Activated CD4-positive, alpha-beta memory T cell treated with anti-CD3 and anti-CD28 coated beads for 36 hours (primary cell): ENCODE measurements around the gene NAB1. TPM values are rescaled to one million over a fixed set of nuclear protein-coding genes. Genes with fewer than 3 reads are reported as not detected.

Experiments
- CTCF ChIA-PET: fragments of 350-600 bp; sonication (Branson Sonifier 250); formaldehyde crosslinking; loops from one replicate; lab custom pipeline; 2021; ENCODE audit warnings: antibody characterized with exemption, inconsistent platforms; lab: Charles Lee
- POLR2A ChIA-PET: fragments of 350-600 bp; sonication (Branson Sonifier 250); formaldehyde crosslinking; loops from one replicate; lab custom pipeline; 2021; ENCODE audit warnings: antibody characterized with exemption; lab: Charles Lee
- DNase-seq: peaks from one replicate; pipeline ENCODE4 v3.0.0-alpha.2; 2020
- H3K27ac Mint-ChIP-seq: one replicate; pipeline ENCODE4 v1.8.0; 2021; ENCODE audit warnings: mixed read lengths
- H3K27me3 Mint-ChIP-seq: one replicate; pipeline ENCODE4 v1.8.0; 2021; ENCODE audit warnings: mixed read lengths
- H3K36me3 Mint-ChIP-seq: one replicate; pipeline ENCODE4 v1.8.0; 2021; ENCODE audit warnings: mixed read lengths
- H3K4me1 Mint-ChIP-seq: one replicate; pipeline ENCODE4 v1.8.0; 2021; ENCODE audit warnings: low read depth, mixed read lengths
- H3K4me3 Mint-ChIP-seq: one replicate; pipeline ENCODE4 v1.8.0; 2021; ENCODE audit warnings: mild to moderate bottlenecking, mixed read lengths
- H3K9me3 Mint-ChIP-seq: one replicate; pipeline ENCODE4 v1.8.0; 2021; ENCODE audit warnings: mixed read lengths
- intact Hi-C: fragments of 100-400 bp; cut with micrococcal nuclease; formaldehyde crosslinking; loops from one replicate; pipeline ENCODE4 v1.15.1; 2023
- total RNA-seq, 2 experiments: library from RNA; stranded (reverse); gene quantifications; one replicate each; pipeline ENCODE4 v1.2.3, GENCODE V29; 2021

Gene NAB1
- total RNA-seq, 2 experiments from 2014 or later, result 48.7 to 51.5 TPM

GRCh38 chr2:190678444-190679162 is 29.7 kb downstream of the NAB1 start:
- H3K4me1 Mint-ChIP-seq, result peaks cover 77% of the 10 kb centered on the region
- intact Hi-C loops, result loop anchor here (1.0 to 10.0 kb wide), 13 partner anchors 8 to 894 kb away; partner anchors contain the start of genes NAB1, NEMP2, ORMDL1 and PMS1
- no peaks in the 10 kb centered on the region for H3K27me3 Mint-ChIP-seq
- peaks cover 36% of the 10 kb centered on the region for H3K36me3 Mint-ChIP-seq
- peak overlapping the region; percentile 98 for H3K27ac Mint-ChIP-seq
- peak overlapping the region; percentile 61 for H3K4me3 Mint-ChIP-seq
- no peaks in the 10 kb centered on the region for H3K9me3 Mint-ChIP-seq
- ChIA-PET CTCF (interaction anchor here (0.6 to 4.1 kb wide), 11 partner anchors 14 to 334 kb away, joined by 3 to 49 read pairs (median 14); partner anchors contain the start of gene NEMP2), POLR2A (interaction anchor here (0.7 to 9.8 kb wide), 14 partner anchors 15 to 336 kb away, joined by 3 to 110 read pairs (median 7); partner anchors contain the start of genes GLS, NAB1, NEMP2 and STAT1)
- peak; percentile 78 for DNase-seq

- CTCF ChIA-PET, result interaction anchor here (0.7 to 4.1 kb wide), 16 partner anchors 12 to 335 kb away, joined by 3 to 49 read pairs (median 5); partner anchors contain the start of gene NEMP2
- peaks cover 33% of the 10 kb centered on the region for H3K36me3 Mint-ChIP-seq
- H3K4me1 Mint-ChIP-seq, result peaks cover 72% of the 10 kb centered on the region
- peak overlapping the region; percentile 98 for H3K27ac Mint-ChIP-seq
- POLR2A ChIA-PET, result interaction anchor here (0.9 to 9.8 kb wide), 13 partner anchors 11 to 335 kb away, joined by 3 to 110 read pairs (median 7); partner anchors contain the start of genes GLS, NAB1, NEMP2 and STAT1
- H3K9me3 Mint-ChIP-seq, result no peaks in the 10 kb centered on the region
- H3K27me3 Mint-ChIP-seq, result no peaks in the 10 kb centered on the region
- peak overlapping the region; percentile 61 for H3K4me3 Mint-ChIP-seq
- intact Hi-C loops, result loop anchor here (1.0 to 10.0 kb wide), 3 partner anchors 85 to 895 kb away; partner anchors contain the start of genes ORMDL1 and PMS1
- no peak for DNase-seq
Observed at GRCh38 chr2:190679391-190679790, 30.5 kb downstream of the NAB1 start.

GRCh38 chr2:190679813-190680591 is 31.1 kb downstream of the NAB1 start:
- no peaks in the 10 kb centered on the region for H3K27me3 Mint-ChIP-seq

GRCh38 chr2:190682168-190682567 is 33.3 kb downstream of the NAB1 start:
- Mint-ChIP-seq H3K9me3 (no peaks in the 10 kb centered on the region), H3K27me3 (no peaks in the 10 kb centered on the region), H3K27ac (no peak overlapping the region), H3K36me3 (peaks cover 29% of the 10 kb centered on the region), H3K4me1 (peaks cover 47% of the 10 kb centered on the region), H3K4me3 (no peak overlapping the region)
- ChIA-PET CTCF (interaction anchor here (1.4 to 4.1 kb wide), 2 partner anchors 10 to 46 kb away, joined by 3 to 49 read pairs; no protein-coding TSS in a partner anchor), POLR2A (interaction anchor here (9.8 kb wide), 1 partner anchor 30 kb away, joined by 110 read pairs; the partner anchor contains the start of gene NAB1)
- intact Hi-C loops, result no loop called here
- DNase-seq, result no peak

More at GRCh38 chr2:190679813-190680591, 31.1 kb downstream of the NAB1 start:
- DNase-seq, result peak; percentile 80
- intact Hi-C loops, result loop anchor here (1.0 to 10.0 kb wide), 5 partner anchors 44 to 895 kb away; partner anchors contain the start of genes ORMDL1 and PMS1
- H3K4me3 Mint-ChIP-seq, result peak overlapping the region; percentile 61
- peaks cover 30% of the 10 kb centered on the region for H3K36me3 Mint-ChIP-seq
- ChIA-PET POLR2A (interaction anchor here (0.6 to 9.8 kb wide), 9 partner anchors 10 to 164 kb away, joined by 4 to 110 read pairs (median 11); partner anchors contain the start of genes NAB1 and NEMP2), CTCF (interaction anchor here (0.5 to 4.1 kb wide), 21 partner anchors 8 to 336 kb away, joined by 3 to 49 read pairs (median 3); partner anchors contain the start of gene NEMP2)
- H3K27ac Mint-ChIP-seq, result peak overlapping the region; percentile 98
- H3K4me1 Mint-ChIP-seq, result peaks cover 66% of the 10 kb centered on the region
- H3K9me3 Mint-ChIP-seq, result no peaks in the 10 kb centered on the region

- Mint-ChIP-seq H3K9me3 (no peaks in the 10 kb centered on the region), H3K36me3 (peaks cover 33% of the 10 kb centered on the region), H3K27ac (no peak overlapping the region), H3K27me3 (no peaks in the 10 kb centered on the region), H3K4me1 (peaks cover 32% of the 10 kb centered on the region), H3K4me3 (no peak overlapping the region)
- intact Hi-C loops, result no loop called here
- ChIA-PET POLR2A (interaction anchor here (0.8 to 1.0 kb wide), 2 partner anchors 9 to 10 kb away, joined by 3 to 4 read pairs; no protein-coding TSS in a partner anchor), CTCF (interaction anchor here (0.8 to 1.0 kb wide), 2 partner anchors 49 to 150 kb away, joined by 3 read pairs; no protein-coding TSS in a partner anchor)
- DNase-seq, result no peak
Observed at GRCh38 chr2:190683802-190684201, 34.9 kb downstream of the NAB1 start.

- Mint-ChIP-seq H3K27me3 (no peaks in the 10 kb centered on the region), H3K27ac (no peak overlapping the region), H3K4me1 (peaks cover 21% of the 10 kb centered on the region), H3K4me3 (no peak overlapping the region), H3K36me3 (peaks cover 40% of the 10 kb centered on the region), H3K9me3 (no peaks in the 10 kb centered on the region)
- ChIA-PET CTCF (interaction anchor here (1.0 kb wide), 1 partner anchor 50 kb away, joined by 3 read pairs; no protein-coding TSS in a partner anchor), POLR2A (no interaction called here)
- no peak for DNase-seq
- intact Hi-C loops, result no loop called here
Observed at GRCh38 chr2:190684931-190685330, 36.0 kb downstream of the NAB1 start.

DNA sequence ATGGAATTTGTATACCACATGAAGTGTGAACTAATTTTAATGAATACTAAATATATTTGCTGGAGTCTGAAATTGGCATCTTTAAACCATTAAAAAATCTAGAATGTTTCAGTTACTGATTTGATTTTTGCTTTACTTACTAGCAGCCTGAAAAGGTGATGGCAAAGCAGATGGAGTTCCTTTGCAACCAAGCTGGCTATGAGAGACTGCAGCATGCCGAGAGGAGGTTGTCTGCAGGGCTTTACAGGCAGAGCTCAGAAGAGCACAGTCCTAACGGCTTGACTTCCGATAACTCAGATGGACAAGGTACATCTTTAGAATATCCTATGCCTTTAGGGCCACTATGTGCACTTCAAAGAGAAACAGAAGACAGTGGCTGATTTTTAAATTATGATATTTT is 36.5 kb downstream of the NAB1 start:
- H3K36me3 Mint-ChIP-seq, result peaks cover 40% of the 10 kb centered on the region
- peaks cover 20% of the 10 kb centered on the region for H3K4me1 Mint-ChIP-seq
- H3K27ac Mint-ChIP-seq, result no peak overlapping the region
- CTCF ChIA-PET, result no interaction called here
- no peaks in the 10 kb centered on the region for H3K27me3 Mint-ChIP-seq
- H3K4me3 Mint-ChIP-seq, result no peak overlapping the region
- DNase-seq, result no peak
- intact Hi-C loops, result no loop called here
- H3K9me3 Mint-ChIP-seq, result no peaks in the 10 kb centered on the region
- POLR2A ChIA-PET, result no interaction called here

DNA sequence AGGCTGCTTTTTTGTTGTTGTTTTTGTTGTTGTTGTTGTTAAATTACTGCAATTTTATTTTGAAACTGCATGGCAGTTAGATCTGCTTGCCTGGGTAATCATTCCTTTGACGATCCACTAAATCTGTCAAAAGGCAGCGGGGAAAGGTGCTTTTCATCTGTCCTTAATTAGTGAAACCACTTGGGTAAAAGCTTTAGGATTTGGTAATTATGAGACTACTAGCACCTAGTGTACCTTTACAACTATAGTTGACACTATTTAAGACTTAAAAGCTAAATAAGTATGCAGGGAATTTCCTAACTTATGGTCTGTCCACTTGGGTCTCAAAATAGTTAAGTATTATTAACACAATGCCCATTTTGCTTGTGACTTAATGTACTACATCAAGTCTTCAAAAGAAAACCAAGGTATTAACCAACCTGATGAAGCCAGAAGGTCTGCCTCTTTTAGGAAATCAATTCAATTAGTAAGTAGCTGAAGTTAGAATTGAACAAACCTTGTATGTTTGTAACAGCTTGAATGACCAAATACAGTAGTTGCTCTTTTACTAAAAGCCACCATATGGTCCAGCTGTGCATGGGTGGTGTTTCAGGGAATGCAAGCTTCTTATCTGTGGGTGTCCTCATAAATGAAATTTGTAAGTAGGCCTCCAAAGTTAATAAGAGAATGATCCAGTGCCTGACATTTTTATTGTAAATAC is 44.8 kb downstream of the NAB1 start:
- Mint-ChIP-seq H3K4me3 (no peak overlapping the region), H3K9me3 (no peaks in the 10 kb centered on the region), H3K36me3 (peaks cover 40% of the 10 kb centered on the region), H3K4me1 (peaks cover 46% of the 10 kb centered on the region), H3K27me3 (no peaks in the 10 kb centered on the region), H3K27ac (peak overlapping the region; percentile 81)
- ChIA-PET CTCF (interaction anchor here (1.0 to 7.2 kb wide), 2 partner anchors 13 to 14 kb away, joined by 4 to 49 read pairs; no protein-coding TSS in a partner anchor), POLR2A (interaction anchor here (1.0 to 5.0 kb wide), 5 partner anchors 10 to 43 kb away, joined by 4 to 31 read pairs (median 7); no protein-coding TSS in a partner anchor)
- peak; percentile 46 for DNase-seq
- intact Hi-C loops, result no loop called here

GRCh38 chr2:190694479-190694878 is 45.6 kb downstream of the NAB1 start:
- intact Hi-C loops, result no loop called here
- POLR2A ChIA-PET, result interaction anchor here (1.0 to 5.0 kb wide), 4 partner anchors 15 to 44 kb away, joined by 4 to 31 read pairs (median 18); no protein-coding TSS in a partner anchor
- Mint-ChIP-seq H3K27ac (no peak overlapping the region), H3K4me3 (no peak overlapping the region), H3K36me3 (peaks cover 34% of the 10 kb centered on the region), H3K9me3 (no peaks in the 10 kb centered on the region), H3K4me1 (peaks cover 46% of the 10 kb centered on the region), H3K27me3 (no peaks in the 10 kb centered on the region)
- DNase-seq, result no peak
- CTCF ChIA-PET, result interaction anchor here (1.0 to 7.2 kb wide), 2 partner anchors 14 kb away, joined by 4 to 49 read pairs; no protein-coding TSS in a partner anchor

DNA sequence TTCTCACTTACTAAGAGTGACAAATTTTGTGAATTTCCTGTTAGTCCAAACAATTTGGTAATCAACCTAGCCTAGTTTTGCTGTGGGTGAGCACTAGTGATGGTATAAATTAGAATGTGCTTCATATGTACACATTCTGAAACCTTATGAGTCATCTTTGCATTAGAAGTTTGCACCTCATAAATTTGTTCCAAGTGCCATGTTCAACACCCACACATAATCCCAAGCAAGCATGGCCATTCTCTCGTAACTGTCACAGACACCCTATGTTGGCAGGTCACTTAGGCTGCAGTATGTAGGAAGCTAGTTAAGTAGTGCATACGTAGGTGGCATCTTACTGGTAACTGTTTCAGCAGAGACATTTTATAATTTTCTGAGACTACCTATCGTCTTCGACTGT is 46.9 kb downstream of the NAB1 start:
- peaks cover 42% of the 10 kb centered on the region for H3K4me1 Mint-ChIP-seq
- ChIA-PET POLR2A (interaction anchor here (5.0 kb wide), 1 partner anchor 26 kb away, joined by 28 read pairs; no protein-coding TSS in a partner anchor), CTCF (interaction anchor here (0.6 to 7.2 kb wide), 2 partner anchors 16 to 351 kb away, joined by 3 to 49 read pairs; no protein-coding TSS in a partner anchor)
- H3K4me3 Mint-ChIP-seq, result no peak overlapping the region
- H3K36me3 Mint-ChIP-seq, result peaks cover 24% of the 10 kb centered on the region
- no peaks in the 10 kb centered on the region for H3K27me3 Mint-ChIP-seq
- H3K9me3 Mint-ChIP-seq, result no peaks in the 10 kb centered on the region
- intact Hi-C loops, result loop anchor here (1.0 kb wide), 3 partner anchors 14 to 27 kb away; no protein-coding TSS in a partner anchor
- DNase-seq, result peak; percentile 61
- peak overlapping the region; percentile 44 for H3K27ac Mint-ChIP-seq
